COR-L47 (cell line): ENCODE measurements around the gene NEURL1.
"Not testable (repeated sequence)": the region's sequence is repeated elsewhere in the genome, so short reads cannot be mapped to it uniquely, and the experiment has no call there.

Source experiments
- DNase-seq: peaks from one replicate; lab custom pipeline; 2025; lab: John Stamatoyannopoulos, UW

The NEURL1 gene

DNA sequence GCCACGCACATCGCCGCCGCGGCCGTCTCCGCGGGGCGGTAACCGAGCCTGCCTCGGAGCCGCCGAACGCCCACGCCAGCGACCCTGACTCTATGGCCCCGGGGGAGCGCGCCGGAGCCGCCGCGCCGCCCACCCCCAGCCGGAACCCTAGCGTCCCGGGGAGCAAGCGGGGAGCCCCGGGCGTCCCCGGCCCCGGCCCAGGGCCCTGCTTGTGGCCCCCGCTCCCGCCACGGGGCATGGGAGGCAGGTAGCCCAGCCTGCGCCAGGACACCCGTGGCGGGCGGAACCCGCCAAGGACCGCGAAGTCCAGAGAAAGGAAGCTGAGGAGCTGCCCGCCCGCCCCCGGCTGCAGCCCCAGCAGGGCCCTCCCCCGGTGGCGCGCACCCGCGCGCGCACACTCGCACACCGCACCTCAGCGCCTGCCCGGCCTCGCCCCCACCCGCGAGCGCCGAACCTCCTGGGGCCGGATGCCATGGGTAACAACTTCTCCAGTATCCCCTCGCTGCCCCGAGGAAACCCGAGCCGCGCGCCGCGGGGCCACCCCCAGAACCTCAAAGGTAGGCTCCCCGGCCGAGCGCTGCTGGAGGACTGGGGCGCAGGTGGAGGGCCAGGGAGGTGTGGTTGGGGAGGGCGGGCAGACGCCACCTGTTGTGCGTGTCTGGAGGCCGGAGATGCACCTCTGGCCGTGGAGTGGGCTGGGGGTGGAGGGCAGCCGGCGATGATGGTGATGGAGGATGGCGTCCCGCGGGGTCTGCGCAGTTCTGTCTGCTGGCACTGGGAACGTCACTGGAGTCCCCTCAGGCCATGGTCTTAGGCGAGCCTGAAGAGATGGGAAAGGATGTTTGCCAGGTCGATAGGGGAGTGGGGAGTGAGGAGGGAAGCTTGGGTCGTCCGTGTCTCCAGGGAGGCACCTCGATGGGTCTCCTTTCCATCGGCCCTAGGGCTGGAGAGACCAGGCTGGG, 692 bp downstream of the NEURL1 start:
- DNase-seq: no peak

DNA sequence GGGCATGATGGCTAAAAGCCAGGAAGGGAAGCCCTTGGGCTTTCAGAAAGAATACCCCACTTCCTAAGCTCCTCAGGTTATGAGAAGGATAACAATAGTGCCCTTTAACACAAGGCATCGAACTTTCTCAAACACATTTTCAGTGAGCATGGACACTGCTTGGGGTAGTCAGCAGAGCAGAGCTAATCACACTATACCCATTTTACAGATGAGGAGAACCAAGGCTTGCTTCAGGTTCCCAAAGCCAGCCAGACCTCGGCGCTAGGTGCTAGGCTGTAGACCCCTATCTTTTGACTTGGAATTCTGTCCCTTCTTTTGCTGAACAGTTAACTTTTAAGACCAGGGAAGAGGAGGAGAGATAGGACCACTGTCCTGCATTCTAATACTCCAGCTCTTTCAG, 1.8 kb downstream of the NEURL1 start:
- DNase-seq: no peak

DNA sequence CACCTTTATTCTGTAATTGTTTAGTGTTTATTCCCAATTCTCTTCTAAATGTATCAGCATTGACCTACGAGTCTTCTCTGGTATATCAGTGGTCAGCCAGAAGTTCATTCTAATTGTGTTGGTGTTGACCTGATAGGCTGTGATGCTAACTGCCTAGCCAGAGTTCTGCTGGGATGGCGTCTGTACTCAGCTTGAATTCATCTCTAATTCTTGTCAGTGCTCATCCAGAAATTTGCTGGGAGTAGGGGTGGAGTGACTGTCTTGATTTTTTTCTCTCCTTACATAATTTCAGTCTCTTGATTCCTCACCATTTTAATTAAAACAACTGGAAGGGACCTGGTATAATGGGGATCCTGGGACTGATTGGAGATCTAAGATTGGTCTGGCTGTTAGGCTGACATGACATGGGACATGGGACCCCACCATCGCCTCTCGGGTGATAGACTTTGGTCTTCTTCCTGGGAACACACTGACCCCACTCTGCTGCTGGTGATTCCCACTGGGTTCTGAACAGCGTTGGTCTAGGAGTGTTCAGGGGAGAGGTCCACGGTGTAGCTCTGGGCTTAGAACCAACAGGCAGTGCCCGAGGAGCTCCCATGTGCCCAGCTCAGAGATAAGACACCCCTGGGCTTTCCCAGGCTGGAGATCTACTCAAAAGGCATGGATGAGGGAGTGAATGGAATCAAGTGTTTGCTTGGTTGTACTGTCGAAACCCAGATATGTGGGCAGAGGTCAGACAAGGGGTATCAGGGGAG, 3.8 kb downstream of the NEURL1 start:
- no peak for DNase-seq

DNA sequence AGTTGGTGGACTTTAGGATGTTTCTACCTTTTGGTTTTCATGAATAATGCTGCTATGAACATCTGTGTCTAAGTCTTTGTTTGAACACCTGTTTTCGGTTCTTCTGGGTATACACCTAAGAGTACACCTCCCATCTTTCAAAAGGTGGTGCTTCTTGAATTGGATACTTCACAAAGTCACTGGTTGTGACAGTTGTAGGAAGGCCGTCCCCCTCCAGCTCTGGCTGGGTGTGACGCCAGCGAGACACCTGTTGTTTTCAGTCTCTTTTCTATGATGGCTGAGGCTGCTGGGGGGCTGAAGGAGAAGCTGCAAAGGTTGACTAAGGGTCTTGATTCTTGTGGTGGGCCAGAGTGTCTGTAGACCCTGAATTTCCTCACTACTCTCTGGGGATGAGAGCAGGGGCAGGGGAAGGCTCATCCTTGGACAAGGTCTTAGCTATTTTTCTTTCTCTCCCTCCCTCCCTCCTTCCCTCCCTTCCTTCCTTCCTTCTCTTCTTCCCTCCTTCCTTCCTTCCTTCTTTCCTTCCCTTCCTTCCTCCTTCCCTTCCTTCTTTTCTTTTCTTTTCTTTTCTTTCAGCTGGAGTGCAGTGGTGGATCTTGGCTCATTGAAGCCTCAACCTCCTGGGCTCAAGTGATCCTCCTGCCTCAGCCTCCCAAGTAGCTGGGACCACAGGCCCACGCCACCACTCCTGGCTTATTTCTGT, 5.6 kb downstream of the NEURL1 start:
- DNase-seq: no peak

GRCh38 chr10:103499881-103500280, 6.4 kb downstream of the NEURL1 start:
- no peak for DNase-seq

DNA sequence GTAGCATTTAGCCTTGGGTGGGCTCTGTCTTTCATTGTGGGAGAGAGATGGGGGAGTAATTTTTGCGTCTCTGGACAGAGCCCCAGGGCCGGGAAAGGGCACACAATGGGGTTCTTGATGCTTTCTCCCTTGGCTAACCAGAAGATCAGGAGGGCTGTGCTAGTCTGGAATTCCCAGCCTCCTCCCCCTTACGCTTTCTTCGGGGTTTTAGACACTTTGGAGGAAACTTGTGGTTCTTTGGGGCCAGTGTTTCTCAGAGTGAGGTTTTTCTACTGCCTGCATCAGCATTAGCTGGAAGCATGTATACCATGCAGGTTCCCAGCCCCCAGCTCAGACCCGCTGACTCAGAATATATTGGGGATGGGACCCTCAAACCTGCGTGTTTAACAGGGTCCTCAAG, 7.0 kb downstream of the NEURL1 start:
- DNase-seq: no peak

GRCh38 chr10:103501186-103501585, 7.7 kb downstream of the NEURL1 start:
- no peak for DNase-seq

- DNase-seq: peak; percentile 21
These were observed 9.6 kb downstream of the NEURL1 start for GRCh38 chr10:103502849-103503660.

- DNase-seq: not testable (repeated sequence)
These were observed 10.3 kb downstream of the NEURL1 start for GRCh38 chr10:103503777-103504176.

GRCh38 chr10:103504181-103504783, 10.8 kb downstream of the NEURL1 start:
- no peak for DNase-seq

- DNase-seq: no peak
These were observed 12.6 kb downstream of the NEURL1 start for GRCh38 chr10:103506061-103506460.

GRCh38 chr10:103507235-103508191, 14.0 kb downstream of the NEURL1 start:
- peak; percentile 41 for DNase-seq

- DNase-seq: no peak
These were observed 16.7 kb downstream of the NEURL1 start for GRCh38 chr10:103510046-103510685.

DNA sequence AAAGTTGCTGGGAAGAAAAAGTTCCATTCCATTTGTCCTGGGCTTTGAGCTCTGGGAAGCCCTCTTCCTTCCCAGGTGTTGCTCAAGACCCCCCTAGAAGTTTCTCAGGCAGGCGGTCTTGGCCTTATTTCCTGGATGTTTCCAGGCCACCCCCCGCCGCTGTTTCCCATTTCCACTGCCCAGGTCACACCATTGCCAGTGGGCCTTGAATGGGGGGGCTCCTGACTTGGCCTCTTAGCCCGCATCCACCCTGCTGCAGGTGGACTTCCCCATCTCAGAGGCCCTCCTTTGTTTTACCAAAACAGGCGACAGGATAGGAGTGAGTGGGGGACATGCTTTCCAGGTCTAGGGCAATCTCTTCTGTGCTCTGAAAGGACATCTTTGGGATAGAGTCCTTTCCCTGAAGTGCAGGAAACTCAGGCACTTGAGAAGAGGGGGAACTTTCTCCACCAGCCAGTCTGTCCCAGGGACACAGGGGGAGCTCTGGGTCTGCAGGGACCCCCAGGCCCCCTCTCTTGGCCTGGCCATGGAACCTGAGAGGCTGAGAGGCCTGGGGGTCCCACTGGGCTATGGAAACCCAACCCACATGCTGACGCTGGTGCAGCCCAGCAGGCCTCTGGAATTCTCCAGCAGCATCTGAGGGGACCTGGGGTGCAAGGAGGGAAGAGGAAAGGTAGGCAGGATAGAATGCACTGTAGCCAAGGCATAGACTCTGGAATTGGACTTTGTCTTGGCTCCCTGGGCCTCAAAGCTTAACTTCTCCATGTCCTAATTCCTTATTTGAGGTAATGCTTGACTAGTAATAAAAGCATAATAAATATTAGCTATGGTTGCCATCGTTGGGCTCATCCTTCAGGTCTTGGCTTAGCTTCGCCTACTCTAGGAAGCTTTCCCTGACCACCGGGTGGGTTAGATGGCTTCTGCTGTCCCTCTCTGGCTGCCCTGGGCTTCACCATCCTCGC, 17.6 kb downstream of the NEURL1 start:
- DNase-seq: no peak

- DNase-seq: no peak
These were observed 18.7 kb downstream of the NEURL1 start for GRCh38 chr10:103512166-103512565.

GRCh38 chr10:103512591-103513379, 19.3 kb downstream of the NEURL1 start:
- no peak for DNase-seq

- no peak for DNase-seq
These were observed 20.0 kb downstream of the NEURL1 start for GRCh38 chr10:103513380-103514060.
